Skeletal muscle satellite cell (primary cell): ENCODE data around the gene RGS14.

Experiments
- H3K27me3 ChIP-seq: 2 replicates; pipeline ENCODE4 v1.7.0; 2013; ENCODE audit warnings: low read length; ENCODE audit not compliant: control insufficient read depth, insufficient read depth
- H3K36me3 ChIP-seq: 2 replicates; pipeline ENCODE4 v1.7.0; 2013; ENCODE audit warnings: mild to moderate bottlenecking, control low read depth, low read length; ENCODE audit not compliant: insufficient read depth
- H3K4me1 ChIP-seq: 2 replicates; pipeline ENCODE4 v1.7.0; 2013; ENCODE audit warnings: low read length; ENCODE audit not compliant: control insufficient read depth, insufficient read depth
- H3K4me2 ChIP-seq: 2 replicates; pipeline ENCODE4 v1.7.0; 2013; ENCODE audit warnings: mild to moderate bottlenecking, low read length
- H3K4me3 ChIP-seq: 2 replicates; pipeline ENCODE4 v1.7.0; 2013; ENCODE audit warnings: low read length
- H3K9ac ChIP-seq: 2 replicates; pipeline ENCODE4 v1.7.0; 2013; ENCODE audit warnings: mild to moderate bottlenecking, low read depth, low read length, moderate library complexity
- H3K9me3 ChIP-seq: replicated peaks from 2 replicates; pipeline ENCODE4 v1.7.0; 2013; ENCODE audit warnings: mild to moderate bottlenecking, control low read depth, low read length

RGS14 gene

DNA sequence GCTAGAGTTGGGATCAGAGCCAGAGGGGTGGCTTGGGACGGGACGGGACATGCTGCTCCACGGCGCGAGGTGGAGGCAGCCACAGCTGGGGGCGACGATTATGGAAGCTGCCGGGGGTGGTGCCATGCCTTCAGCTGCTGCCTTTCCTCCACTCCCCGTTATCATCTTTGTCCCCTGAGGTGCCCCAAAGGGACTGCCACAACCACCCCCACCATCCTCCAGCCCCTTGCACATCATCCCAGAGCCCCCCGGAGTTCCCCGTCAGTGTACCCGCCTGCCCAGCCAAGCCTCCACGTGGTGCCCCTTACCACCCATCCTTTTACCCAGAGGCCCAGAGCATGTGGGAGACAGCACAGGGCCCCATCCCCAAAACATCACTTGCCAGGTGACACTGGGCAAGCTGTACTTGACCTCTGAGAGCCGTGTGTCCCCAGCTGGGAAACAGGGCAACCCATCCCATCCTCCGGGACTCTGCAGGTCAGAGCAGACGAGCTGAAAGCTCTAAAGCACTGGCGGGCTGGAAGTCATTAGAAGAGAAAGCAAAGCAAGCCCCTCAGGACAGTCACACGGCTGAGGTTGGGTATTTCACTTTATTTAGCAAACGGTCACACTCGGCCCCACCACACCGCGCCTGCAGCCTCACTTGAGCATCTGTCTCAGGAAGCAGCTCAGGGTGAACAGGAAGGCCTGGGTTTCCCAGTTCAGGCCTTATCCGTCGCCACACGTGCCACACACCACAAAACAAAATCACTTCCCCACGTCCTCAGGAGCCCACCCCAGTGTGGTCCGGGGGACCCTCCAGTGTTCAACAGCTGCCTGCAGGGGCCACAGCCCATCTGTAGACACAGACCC, 26.5 kb upstream of the RGS14 start:
- H3K27me3 ChIP-seq: no peaks in the 10 kb centered on the region
- H3K4me3 ChIP-seq: no peak overlapping the region
- H3K9ac ChIP-seq: no peak overlapping the region
- no peaks in the 10 kb centered on the region for H3K9me3 ChIP-seq
- H3K4me1 ChIP-seq: peaks cover 23% of the 10 kb centered on the region
- no peak overlapping the region for H3K4me2 ChIP-seq
- H3K36me3 ChIP-seq: peaks cover 49% of the 10 kb centered on the region

DNA sequence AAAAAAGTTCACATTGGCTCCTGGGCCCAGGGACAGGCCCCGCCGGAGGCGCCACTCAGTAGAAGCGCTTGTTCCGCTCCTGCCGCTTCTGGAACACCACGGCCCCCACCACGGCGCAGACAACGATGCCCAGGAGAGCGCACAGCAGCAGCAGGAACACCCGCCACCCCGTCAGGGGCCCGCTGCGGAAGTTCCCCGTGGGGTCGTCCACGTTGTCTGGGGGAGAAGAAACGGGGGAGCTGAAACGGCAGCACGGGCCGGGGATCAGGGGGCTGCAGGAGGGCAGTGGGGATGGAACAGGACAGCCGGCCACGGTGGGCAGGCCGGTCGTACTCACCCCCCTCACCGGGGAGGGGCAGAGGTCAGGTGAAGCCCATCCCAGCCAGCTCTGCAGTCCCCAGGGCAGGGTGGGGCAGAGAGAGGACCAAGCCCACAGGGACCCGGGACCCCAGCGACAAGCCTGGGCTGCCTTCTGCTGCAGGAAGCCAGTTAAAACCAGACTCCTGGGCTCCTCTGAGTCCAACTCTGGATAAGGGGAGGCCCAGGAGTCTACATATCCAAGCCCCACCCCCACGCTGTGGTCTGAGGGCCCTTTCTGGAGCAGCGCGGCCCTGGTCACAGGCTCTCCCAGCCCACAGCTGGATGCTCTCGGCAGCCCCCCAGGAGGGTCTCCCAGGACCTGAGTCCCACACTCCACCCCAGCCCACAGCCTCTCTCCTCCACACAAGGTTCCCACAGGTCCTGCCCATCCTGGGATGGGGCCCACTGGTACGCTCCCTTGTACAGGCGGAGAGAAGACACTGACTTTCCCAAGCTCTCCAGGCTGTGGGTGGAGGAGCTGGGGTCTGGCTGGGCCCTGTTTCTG, 25.5 kb upstream of the RGS14 start:
- Histone ChIP-seq H3K4me3 (no peak overlapping the region), H3K36me3 (peaks cover 60% of the 10 kb centered on the region), H3K4me1 (peaks cover 15% of the 10 kb centered on the region), H3K9me3 (no peaks in the 10 kb centered on the region), H3K4me2 (no peak overlapping the region), H3K9ac (no peak overlapping the region), H3K27me3 (no peaks in the 10 kb centered on the region)

DNA sequence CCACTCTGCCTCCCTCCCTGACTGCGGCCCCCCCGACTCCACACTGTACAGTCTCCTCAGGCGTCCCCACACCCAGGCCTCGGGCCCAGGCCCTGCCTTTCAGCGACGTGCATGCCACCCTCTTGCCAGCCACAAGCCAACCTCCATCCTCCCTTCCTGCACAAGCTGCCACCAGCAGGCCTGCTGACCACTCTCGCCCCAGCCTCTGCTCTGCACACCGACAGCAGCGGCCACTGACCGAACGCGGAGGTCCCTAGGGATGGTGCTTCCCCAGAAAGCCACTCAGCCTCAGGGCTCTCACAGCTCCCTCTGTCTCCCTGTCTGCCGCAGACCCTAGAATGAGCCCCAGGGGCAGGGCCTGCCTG, 24.8 kb upstream of the RGS14 start:
- Histone ChIP-seq H3K27me3 (no peaks in the 10 kb centered on the region), H3K9ac (no peak overlapping the region), H3K9me3 (no peaks in the 10 kb centered on the region), H3K36me3 (peaks cover 65% of the 10 kb centered on the region), H3K4me3 (no peak overlapping the region), H3K4me2 (no peak overlapping the region), H3K4me1 (peaks cover 9% of the 10 kb centered on the region)

DNA sequence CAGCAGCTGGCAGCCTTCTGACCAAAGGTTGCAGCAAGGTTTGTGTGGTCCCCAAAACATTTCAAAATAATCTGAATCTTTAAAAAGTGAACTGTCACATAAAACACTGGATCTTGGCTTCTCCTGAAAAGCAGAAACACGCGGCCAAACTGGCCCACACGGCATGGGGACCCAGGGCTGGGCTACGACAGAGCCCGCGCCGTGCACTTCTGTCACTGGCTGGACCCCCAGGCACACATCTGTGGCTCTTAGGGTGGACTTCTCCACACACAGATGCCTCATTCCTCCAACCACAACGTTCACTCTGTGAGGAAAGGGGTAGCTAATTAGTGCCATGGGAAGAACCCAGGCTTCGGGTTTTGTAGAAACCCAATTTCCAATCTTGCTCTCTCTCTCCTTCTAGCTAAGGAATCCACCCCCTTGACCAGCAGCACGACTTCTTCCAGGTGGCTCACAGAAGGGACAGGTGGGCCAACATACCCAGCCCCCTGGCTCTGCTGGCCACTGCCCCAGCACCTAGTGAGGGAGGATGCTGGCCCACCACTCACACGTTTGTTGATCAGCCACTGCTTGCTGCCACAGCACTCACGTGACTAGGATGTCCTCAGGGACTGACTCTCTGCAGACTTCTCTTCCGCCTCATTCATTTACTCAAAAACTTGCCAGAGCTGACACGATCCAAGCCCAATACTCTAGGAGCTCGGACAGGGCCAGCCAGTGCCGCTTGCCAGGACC, 24.1 kb upstream of the RGS14 start:
- Histone ChIP-seq H3K4me1 (peaks cover 2% of the 10 kb centered on the region), H3K4me3 (no peak overlapping the region), H3K9ac (no peak overlapping the region), H3K9me3 (no peaks in the 10 kb centered on the region), H3K36me3 (peaks cover 65% of the 10 kb centered on the region), H3K4me2 (no peak overlapping the region), H3K27me3 (no peaks in the 10 kb centered on the region)

DNA sequence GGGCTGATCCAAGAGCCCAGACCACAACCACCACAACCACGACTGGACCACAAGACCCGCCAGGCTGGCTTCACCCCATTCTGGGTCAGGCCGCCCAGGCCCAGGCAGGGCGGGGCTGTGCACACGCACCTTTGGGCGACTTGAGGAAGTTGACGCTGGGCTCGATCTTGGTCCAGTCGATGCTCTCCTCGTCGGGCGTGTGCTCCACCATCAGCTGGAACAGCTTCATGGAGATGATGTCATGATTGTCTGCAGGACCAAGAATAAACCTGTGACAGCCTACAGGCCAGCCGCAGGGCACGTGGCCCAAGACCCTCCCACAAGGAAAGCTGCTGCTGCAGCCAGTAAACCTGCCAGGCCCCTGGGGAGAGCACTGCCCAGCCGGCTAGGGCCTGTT, 23.6 kb upstream of the RGS14 start:
- Histone ChIP-seq H3K27me3 (no peaks in the 10 kb centered on the region), H3K36me3 (peaks cover 65% of the 10 kb centered on the region), H3K4me1 (no peaks in the 10 kb centered on the region), H3K4me3 (no peak overlapping the region), H3K9ac (no peak overlapping the region), H3K4me2 (no peak overlapping the region), H3K9me3 (no peaks in the 10 kb centered on the region)

DNA sequence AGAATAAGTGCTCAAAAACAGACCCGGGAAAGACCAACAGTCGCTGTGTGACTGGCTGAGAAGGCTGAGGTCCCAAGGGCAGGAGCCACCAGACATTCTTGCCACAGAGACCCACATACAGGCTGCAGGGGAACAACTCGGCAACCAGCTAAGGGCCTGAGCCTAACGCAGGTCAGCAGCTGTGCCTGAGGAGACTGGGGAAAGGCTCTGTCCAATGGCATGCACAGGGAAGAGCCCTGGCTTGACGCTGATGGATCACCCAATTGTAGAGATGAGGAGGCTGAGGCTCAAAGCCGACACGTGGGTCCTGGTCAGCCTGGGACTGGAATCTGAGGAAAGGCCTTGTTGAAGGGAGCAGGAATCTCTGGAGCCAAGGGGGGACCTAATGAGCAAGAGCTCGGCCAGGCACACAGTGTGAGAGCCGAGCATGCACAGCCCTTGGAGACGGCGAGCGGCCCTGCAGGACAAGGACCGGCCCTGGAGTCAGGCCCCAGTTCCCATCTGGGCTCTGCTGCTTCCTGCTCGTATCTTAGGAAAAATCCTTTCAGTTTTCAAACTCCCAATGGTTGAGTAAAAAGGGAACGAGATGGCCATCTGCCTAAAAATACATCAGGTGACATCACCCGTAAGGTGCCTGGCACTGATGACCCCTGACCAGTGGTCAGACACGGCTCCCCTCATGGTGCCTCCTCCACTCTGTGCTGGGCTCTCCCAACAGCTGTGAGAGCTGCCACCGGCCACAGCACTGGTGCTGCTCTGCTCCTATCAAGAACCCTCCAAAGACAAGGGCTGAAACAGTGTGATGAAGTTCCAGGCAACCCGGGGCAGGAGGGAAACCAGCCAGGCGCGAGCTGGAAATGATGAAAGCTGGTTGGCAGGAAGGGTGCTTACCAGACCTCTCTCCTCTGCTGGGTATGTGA, 22.7 kb upstream of the RGS14 start:
- H3K4me3 ChIP-seq: no peak overlapping the region
- H3K36me3 ChIP-seq: peaks cover 65% of the 10 kb centered on the region
- H3K4me1 ChIP-seq: no peaks in the 10 kb centered on the region
- H3K9me3 ChIP-seq: no peaks in the 10 kb centered on the region
- no peak overlapping the region for H3K9ac ChIP-seq
- H3K4me2 ChIP-seq: no peak overlapping the region
- no peaks in the 10 kb centered on the region for H3K27me3 ChIP-seq

DNA sequence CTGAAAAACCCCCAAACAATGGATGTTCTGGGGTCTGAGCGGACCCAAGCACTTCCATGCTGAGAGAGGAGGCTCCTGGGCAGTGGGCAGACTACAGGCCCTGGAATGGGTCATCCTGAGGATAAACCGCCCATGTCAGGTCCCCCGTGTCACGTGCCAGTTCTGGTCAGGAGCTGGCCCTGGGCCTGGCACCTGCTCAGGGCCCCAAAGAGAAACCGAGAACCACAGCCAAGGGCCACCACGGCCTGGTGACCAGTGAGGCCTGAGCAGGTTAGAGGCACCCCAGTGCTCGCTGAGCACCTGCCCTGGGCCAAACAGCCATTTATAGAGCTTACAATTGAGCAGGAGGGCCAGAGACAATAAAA, 22.0 kb upstream of the RGS14 start:
- Histone ChIP-seq H3K9me3 (no peaks in the 10 kb centered on the region), H3K4me2 (no peak overlapping the region), H3K36me3 (peaks cover 65% of the 10 kb centered on the region), H3K9ac (no peak overlapping the region), H3K4me3 (no peak overlapping the region), H3K4me1 (no peaks in the 10 kb centered on the region), H3K27me3 (no peaks in the 10 kb centered on the region)

DNA sequence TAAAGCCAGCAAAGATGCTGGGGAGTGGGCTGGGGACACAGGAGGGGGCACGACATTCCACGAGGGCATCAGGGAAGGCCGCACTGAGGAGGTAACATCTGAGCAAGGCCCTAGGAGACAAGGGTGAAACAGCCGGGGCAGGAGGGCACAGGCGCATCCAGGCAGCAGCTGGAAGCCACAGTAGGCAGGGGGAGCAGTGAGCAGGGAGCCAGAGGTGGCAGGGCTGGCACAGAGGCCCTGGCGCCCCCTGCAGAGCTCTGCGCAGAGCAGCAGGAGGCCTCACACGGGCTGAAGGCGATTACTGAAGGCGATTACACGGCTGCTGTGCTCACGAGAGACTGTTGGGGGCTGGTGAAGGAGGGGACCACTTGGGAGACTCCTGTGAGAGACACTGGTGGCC, 21.6 kb upstream of the RGS14 start:
- Histone ChIP-seq H3K27me3 (no peaks in the 10 kb centered on the region), H3K9me3 (no peaks in the 10 kb centered on the region), H3K4me3 (no peak overlapping the region), H3K4me2 (no peak overlapping the region), H3K4me1 (no peaks in the 10 kb centered on the region), H3K9ac (no peak overlapping the region), H3K36me3 (peaks cover 65% of the 10 kb centered on the region)

DNA sequence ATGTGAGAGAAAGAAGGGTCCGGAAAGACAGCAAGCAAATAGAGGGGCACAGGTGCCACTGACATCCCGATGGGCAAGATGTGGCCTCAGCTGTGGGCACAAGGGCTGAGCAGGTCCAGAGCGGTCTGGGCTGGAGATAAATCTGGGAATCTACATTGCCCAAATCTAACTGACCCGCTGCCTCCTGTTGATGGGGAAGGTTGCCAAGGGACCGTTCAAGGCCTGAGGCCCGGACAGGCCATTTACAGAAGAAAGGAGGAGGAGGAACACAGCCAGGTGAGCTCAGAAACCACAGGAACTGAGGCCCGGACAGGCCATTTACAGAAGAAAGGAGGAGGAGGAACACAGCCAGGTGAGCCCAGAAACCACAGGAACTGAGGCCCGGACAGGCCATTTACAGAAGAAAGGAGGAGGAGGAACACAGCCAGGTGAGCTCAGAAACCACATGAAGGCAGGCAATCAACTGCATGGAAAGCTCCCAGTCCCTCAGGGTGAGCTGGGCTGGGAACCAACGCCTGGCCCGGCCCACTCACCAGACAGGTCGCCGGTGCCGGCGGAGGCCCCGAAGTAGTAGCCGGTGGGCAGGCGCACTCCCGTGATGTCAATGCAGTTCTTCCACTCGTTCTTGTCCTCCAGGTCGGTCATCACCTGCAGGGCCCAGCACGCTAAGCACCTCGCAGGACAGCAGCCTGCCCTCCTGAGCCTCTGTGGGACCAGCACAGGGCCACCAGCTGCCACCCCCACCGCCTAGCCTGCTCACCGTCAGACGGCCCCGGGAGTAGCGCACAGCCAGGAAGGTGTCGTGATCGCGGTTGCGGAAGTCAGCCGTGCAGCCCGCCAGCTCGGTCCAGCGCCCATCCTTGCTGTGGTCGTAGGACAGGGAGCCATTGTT, 20.9 kb upstream of the RGS14 start:
- H3K36me3 ChIP-seq: peaks cover 63% of the 10 kb centered on the region
- H3K9me3 ChIP-seq: no peaks in the 10 kb centered on the region
- no peaks in the 10 kb centered on the region for H3K4me1 ChIP-seq
- H3K4me2 ChIP-seq: no peak overlapping the region
- no peak overlapping the region for H3K9ac ChIP-seq
- H3K27me3 ChIP-seq: no peaks in the 10 kb centered on the region
- H3K4me3 ChIP-seq: no peak overlapping the region
